ENCODE results near the gene RIBC1.
A peak's percentile ranks its signal among the peaks of the same experiment; 100 is the strongest.

RIBC1 gene

GRCh38 chrX:53440621-53441517 is 18.2 kb downstream of the RIBC1 start:
- DNase-seq (ENCODE audit: low read depth): no peak
- TF ChIP-seq CTCF (IDR thresholded peaks at IDR 0.05; ENCODE audit: control insufficient read depth, extremely low read depth, insufficient read depth): no peak
- H3K4me3 ChIP-seq (ENCODE audit: low read depth, low read length): peak overlapping the region; percentile 44; the same call in 1 of the 2 replicates

- peak; percentile 39 for DNase-seq (ENCODE audit: low read depth)
- TF ChIP-seq CTCF (IDR thresholded peaks at IDR 0.05; ENCODE audit: control insufficient read depth, extremely low read depth, insufficient read depth): no peak
- H3K4me3 ChIP-seq (ENCODE audit: low read depth, low read length): peak overlapping the region; percentile 44
These were observed 19.1 kb downstream of the RIBC1 start for GRCh38 chrX:53441531-53442321.

- TF ChIP-seq CTCF (IDR thresholded peaks at IDR 0.05; ENCODE audit: control insufficient read depth, extremely low read depth, insufficient read depth): no peak
- H3K4me3 ChIP-seq (ENCODE audit: low read depth, low read length): no peak overlapping the region
- no peak for DNase-seq (ENCODE audit: low read depth)
These were observed 19.6 kb downstream of the RIBC1 start for GRCh38 chrX:53442322-53442631.

- no peak overlapping the region for H3K4me3 ChIP-seq (ENCODE audit: low read depth, low read length)
- TF ChIP-seq CTCF (IDR thresholded peaks at IDR 0.05; ENCODE audit: control insufficient read depth, extremely low read depth, insufficient read depth): peak; percentile 51
- no peak for DNase-seq (ENCODE audit: low read depth)
These were observed 23.3 kb downstream of the RIBC1 start for GRCh38 chrX:53445977-53446376.

- no peak for DNase-seq (ENCODE audit: low read depth)
- no peak overlapping the region for H3K4me3 ChIP-seq (ENCODE audit: low read depth, low read length)
- no peak for TF ChIP-seq CTCF (IDR thresholded peaks at IDR 0.05; ENCODE audit: control insufficient read depth, extremely low read depth, insufficient read depth)
These were observed 24.8 kb downstream of the RIBC1 start for GRCh38 chrX:53447441-53447840.

- TF ChIP-seq CTCF (IDR thresholded peaks at IDR 0.05; ENCODE audit: control insufficient read depth, extremely low read depth, insufficient read depth): no peak
- no peak overlapping the region for H3K4me3 ChIP-seq (ENCODE audit: low read depth, low read length)
- no peak for DNase-seq (ENCODE audit: low read depth)
These were observed 27.0 kb downstream of the RIBC1 start for GRCh38 chrX:53449632-53450031.
